ENCODE measurements around the gene TCTN1.

DNA sequence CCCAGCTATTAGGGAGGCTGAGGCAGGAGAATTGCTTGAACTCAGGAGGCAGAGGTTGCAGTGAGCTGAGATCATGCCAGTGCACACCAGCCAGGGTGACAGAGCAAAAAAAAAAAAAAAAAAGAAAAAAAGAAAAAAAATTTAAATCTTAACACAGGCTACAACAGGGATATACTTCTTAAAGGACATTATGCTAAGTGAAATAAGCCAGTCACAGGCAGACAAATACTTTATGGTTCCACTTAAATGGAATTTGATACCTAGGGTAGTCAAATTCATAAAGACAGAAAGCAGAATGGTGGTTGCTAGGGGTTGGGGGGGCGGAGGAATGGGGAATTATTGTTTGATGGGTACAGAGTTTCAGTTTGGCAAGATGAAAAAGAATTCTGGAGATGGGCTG, 16.0 kb upstream of the TCTN1 start:
- no peak for TF ChIP-seq CTCF (IDR thresholded peaks at IDR 0.05)
- TF ChIP-seq POLR2A (IDR thresholded peaks at IDR 0.05): no peak

All from right lobe of liver (tissue), 4 donors.